Measurements from ENCODE around the gene MGMT.

DNA sequence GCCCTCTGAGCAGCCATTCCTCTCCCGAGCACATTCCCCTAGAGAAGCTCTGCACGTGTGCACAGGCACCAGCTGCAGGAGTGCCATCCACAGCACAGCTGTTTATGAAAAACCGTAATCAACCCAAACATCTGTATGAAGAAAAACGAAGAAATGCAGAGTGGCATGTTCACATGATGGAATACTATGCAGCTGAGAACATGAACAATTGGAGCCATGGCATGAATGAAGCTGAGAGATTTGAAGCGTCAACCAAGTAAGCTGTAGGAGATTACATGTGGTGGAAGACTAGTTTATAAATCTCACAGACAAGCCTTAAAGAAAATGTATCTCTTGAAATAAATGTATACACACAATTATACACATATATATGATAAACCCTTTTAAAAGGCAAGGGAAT, 320.5 kb downstream of the MGMT start:
- TF ChIP-seq RAD21 (IDR thresholded peaks at IDR 0.05; ENCODE audit: low read length) = no peak
- TF ChIP-seq, protein P1, sequence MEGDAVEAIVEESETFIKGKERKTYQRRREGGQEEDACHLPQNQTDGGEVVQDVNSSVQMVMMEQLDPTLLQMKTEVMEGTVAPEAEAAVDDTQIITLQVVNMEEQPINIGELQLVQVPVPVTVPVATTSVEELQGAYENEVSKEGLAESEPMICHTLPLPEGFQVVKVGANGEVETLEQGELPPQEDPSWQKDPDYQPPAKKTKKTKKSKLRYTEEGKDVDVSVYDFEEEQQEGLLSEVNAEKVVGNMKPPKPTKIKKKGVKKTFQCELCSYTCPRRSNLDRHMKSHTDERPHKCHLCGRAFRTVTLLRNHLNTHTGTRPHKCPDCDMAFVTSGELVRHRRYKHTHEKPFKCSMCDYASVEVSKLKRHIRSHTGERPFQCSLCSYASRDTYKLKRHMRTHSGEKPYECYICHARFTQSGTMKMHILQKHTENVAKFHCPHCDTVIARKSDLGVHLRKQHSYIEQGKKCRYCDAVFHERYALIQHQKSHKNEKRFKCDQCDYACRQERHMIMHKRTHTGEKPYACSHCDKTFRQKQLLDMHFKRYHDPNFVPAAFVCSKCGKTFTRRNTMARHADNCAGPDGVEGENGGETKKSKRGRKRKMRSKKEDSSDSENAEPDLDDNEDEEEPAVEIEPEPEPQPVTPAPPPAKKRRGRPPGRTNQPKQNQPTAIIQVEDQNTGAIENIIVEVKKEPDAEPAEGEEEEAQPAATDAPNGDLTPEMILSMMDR (IDR thresholded peaks at IDR 0.05) = no peak
- TF ChIP-seq TAF1 (IDR thresholded peaks at IDR 0.05; ENCODE audit: borderline replicate concordance, low read depth, low read length) = no peak
- TF ChIP-seq FOSL2 (IDR thresholded peaks at IDR 0.05; ENCODE audit: borderline replicate concordance, low read depth) = no peak
- no peak for TF ChIP-seq YY1 (IDR thresholded peaks at IDR 0.05; ENCODE audit: low read depth)
- no peak for TF ChIP-seq EZH2phosphoT487 (IDR thresholded peaks at IDR 0.05; ENCODE audit: borderline replicate concordance, low read depth)
- no peak for TF ChIP-seq FOXM1 (IDR thresholded peaks at IDR 0.05; ENCODE audit: low read depth)
- TF ChIP-seq, protein P2, sequence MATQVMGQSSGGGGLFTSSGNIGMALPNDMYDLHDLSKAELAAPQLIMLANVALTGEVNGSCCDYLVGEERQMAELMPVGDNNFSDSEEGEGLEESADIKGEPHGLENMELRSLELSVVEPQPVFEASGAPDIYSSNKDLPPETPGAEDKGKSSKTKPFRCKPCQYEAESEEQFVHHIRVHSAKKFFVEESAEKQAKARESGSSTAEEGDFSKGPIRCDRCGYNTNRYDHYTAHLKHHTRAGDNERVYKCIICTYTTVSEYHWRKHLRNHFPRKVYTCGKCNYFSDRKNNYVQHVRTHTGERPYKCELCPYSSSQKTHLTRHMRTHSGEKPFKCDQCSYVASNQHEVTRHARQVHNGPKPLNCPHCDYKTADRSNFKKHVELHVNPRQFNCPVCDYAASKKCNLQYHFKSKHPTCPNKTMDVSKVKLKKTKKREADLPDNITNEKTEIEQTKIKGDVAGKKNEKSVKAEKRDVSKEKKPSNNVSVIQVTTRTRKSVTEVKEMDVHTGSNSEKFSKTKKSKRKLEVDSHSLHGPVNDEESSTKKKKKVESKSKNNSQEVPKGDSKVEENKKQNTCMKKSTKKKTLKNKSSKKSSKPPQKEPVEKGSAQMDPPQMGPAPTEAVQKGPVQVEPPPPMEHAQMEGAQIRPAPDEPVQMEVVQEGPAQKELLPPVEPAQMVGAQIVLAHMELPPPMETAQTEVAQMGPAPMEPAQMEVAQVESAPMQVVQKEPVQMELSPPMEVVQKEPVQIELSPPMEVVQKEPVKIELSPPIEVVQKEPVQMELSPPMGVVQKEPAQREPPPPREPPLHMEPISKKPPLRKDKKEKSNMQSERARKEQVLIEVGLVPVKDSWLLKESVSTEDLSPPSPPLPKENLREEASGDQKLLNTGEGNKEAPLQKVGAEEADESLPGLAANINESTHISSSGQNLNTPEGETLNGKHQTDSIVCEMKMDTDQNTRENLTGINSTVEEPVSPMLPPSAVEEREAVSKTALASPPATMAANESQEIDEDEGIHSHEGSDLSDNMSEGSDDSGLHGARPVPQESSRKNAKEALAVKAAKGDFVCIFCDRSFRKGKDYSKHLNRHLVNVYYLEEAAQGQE (IDR thresholded peaks at IDR 0.05; ENCODE audit: low read depth, low read length) = no peak
- TF ChIP-seq JUND (IDR thresholded peaks at IDR 0.05) = no peak
- no peak for TF ChIP-seq TEAD4 (IDR thresholded peaks at IDR 0.05; ENCODE audit: borderline replicate concordance, insufficient read depth)

Measured in SK-N-SH (cell line).